BLaER1 (cell line): ENCODE results near the gene DNMT3B.

Experiments
- H3K27ac ChIP-seq: shearing (Covaris generic); formaldehyde crosslinking; 2 replicates; pipeline ENCODE4 v1.8.1; 2022
- H3K27me3 ChIP-seq: shearing (Covaris generic); formaldehyde crosslinking; 2 replicates; pipeline ENCODE4 v1.8.1; 2022
- H3K36me3 ChIP-seq: shearing (Covaris generic); formaldehyde crosslinking; 2 replicates; pipeline ENCODE4 v1.8.1; 2022
- H3K4me1 ChIP-seq: shearing (Covaris generic); formaldehyde crosslinking; 2 replicates; pipeline ENCODE4 v1.8.1; 2022
- H3K4me2 ChIP-seq: shearing (Covaris generic); formaldehyde crosslinking; 2 replicates; pipeline ENCODE4 v1.8.1; 2022
- H3K4me3 ChIP-seq: shearing (Covaris generic); formaldehyde crosslinking; 2 replicates; pipeline ENCODE4 v1.8.1; 2022
- H3K9ac ChIP-seq: shearing (Covaris generic); formaldehyde crosslinking; 2 replicates; pipeline ENCODE4 v1.8.1; 2022
- H3K9me3 ChIP-seq: shearing (Covaris generic); formaldehyde crosslinking; 2 replicates; pipeline ENCODE4 v1.8.1; 2022
- H4K20me1 ChIP-seq: shearing (Covaris generic); formaldehyde crosslinking; 2 replicates; pipeline ENCODE4 v1.8.1; 2022
- Cebpa-rat ChIP-seq: shearing (Covaris generic); IDR thresholded peaks from 2 replicates; pipeline ENCODE4 v1.8.1; 2022

Gene DNMT3B

GRCh38 chr20:32777177-32777956 lies 15.2 kb downstream of the DNMT3B start:
- H3K4me1 ChIP-seq, result peaks cover 71% of the 10 kb centered on the region
- H3K27me3 ChIP-seq, result no peaks in the 10 kb centered on the region

DNA sequence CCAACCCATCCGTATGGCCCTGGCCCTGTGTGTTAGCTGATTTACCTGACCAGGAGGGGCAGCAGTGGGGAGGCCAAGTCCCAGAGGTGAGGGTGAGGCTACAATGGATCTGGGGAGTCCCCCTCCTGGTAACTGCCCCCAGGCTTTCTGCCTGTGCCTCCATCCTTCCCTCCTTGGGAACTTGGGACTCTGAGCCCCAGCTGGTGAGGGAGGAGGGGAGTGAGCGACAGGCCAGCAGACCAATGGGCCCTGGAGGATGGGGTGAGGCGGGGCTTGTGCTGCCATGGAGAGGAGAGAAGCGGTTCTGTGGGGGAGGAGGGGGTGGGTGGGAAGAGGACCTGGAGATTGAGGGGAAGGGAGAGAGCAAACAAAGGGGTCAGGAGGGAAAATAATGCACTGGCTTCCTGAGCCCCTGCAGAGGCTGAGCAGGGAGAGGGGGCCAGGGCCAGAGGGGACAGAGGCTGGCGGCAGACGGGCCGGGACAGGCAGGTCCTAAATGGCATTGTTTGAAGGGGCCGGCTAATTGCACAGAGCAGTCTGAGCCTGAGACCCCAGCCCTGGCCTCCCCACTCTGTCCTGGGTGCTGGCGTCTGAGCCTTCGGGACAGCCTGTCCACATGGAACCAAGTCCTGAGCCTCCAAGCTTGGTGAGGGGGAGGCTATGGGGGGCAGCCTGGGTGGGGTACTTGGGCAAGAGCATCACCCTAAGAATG lies 17.5 kb downstream of the DNMT3B start:
- H3K4me3 ChIP-seq, result no peak overlapping the region
- no peaks in the 10 kb centered on the region for H3K27me3 ChIP-seq
- no peaks in the 10 kb centered on the region for H4K20me1 ChIP-seq
- peaks cover 4% of the 10 kb centered on the region; the same call in 1 of the 2 replicates for H3K36me3 ChIP-seq
- H3K4me1 ChIP-seq, result peaks cover 73% of the 10 kb centered on the region
- no peak overlapping the region for H3K9ac ChIP-seq
- no peak overlapping the region for H3K27ac ChIP-seq
- no peaks in the 10 kb centered on the region for H3K9me3 ChIP-seq
- TF ChIP-seq Cebpa-rat, result no peak
- H3K4me2 ChIP-seq, result peak overlapping the region; percentile 70

More at GRCh38 chr20:32777177-32777956, 15.2 kb downstream of the DNMT3B start:
- Histone ChIP-seq H3K9me3 (no peaks in the 10 kb centered on the region), H3K9ac (no peak overlapping the region), H3K4me3 (no peak overlapping the region), H3K27ac (peak overlapping the region; percentile 43; the same call in 1 of the 2 replicates), H4K20me1 (no peaks in the 10 kb centered on the region), H3K36me3 (no peaks in the 10 kb centered on the region), H3K4me2 (peak overlapping the region; percentile 38)
- no peak for TF ChIP-seq Cebpa-rat

DNA sequence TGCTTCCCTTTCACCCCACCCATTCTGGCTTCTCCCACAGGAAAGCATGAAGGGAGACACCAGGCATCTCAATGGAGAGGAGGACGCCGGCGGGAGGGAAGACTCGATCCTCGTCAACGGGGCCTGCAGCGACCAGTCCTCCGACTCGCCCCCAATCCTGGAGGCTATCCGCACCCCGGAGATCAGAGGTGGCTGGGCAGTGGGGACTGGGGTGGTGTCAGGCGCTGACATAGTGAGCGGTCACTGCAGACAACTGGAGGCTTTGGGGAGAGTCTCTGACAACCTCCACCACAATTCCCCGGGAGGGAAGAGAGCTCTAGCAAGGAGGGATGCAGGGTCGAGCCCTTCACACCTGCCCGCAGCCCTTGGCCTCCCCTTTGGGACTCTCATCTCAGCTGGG lies 18.1 kb downstream of the DNMT3B start:
- H3K36me3 ChIP-seq, result peaks cover 10% of the 10 kb centered on the region; the same call in 1 of the 2 replicates
- H3K4me2 ChIP-seq, result peak overlapping the region; percentile 70
- H3K4me1 ChIP-seq, result peaks cover 73% of the 10 kb centered on the region
- H3K9ac ChIP-seq, result 0 out of 2 replicates have a peak overlapping the region, but pooled peaks have one; percentile 6
- H4K20me1 ChIP-seq, result no peaks in the 10 kb centered on the region
- peak overlapping the region; percentile 44; the same call in 1 of the 2 replicates for H3K27ac ChIP-seq
- no peaks in the 10 kb centered on the region for H3K27me3 ChIP-seq
- H3K9me3 ChIP-seq, result no peaks in the 10 kb centered on the region
- no peak for TF ChIP-seq Cebpa-rat
- no peak overlapping the region for H3K4me3 ChIP-seq

- no peaks in the 10 kb centered on the region for H3K9me3 ChIP-seq
- H3K27ac ChIP-seq, result peak overlapping the region; percentile 44
- no peak for TF ChIP-seq Cebpa-rat
- no peaks in the 10 kb centered on the region for H3K27me3 ChIP-seq
- no peak overlapping the region for H3K4me3 ChIP-seq
- H3K4me2 ChIP-seq, result peak overlapping the region; percentile 70
- H4K20me1 ChIP-seq, result no peaks in the 10 kb centered on the region
- H3K36me3 ChIP-seq, result peaks cover 17% of the 10 kb centered on the region; the same call in 1 of the 2 replicates
- peaks cover 67% of the 10 kb centered on the region for H3K4me1 ChIP-seq
- peak overlapping the region; percentile 17; the same call in 1 of the 2 replicates for H3K9ac ChIP-seq
These were observed 18.8 kb downstream of the DNMT3B start for GRCh38 chr20:32780749-32781655.

DNA sequence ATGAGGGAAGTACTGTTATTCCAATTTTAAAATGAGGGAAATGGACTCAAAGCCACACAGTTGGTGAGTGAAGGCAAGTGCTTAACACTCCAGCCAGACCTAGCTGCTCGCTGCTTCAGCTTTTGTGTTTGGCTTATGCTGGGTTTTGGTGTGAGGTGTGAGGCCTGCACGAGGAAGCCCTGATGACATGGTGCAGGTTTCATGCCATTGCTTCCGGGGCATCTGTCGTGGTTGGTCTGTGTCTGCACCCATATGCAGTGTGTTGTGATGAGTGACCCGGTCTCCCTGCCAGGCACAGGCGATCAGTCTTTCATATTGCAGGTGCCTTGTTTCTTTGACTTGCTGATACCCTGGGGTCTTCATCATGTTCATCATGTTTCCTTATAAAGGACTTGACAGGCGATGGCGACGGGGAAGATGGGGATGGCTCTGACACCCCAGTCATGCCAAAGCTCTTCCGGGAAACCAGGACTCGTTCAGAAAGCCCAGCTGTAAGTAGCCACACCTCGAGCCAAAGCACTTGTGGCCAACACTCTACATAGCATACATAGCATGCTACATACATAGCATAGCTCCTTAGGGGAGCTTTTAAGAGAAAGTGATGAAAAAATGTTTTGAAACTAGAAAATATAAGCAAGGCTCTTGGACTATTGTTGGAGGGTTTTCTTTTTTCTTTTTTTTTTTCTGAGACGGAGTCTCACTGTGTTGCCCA lies 22.3 kb downstream of the DNMT3B start:
- Histone ChIP-seq H3K9me3 (no peaks in the 10 kb centered on the region), H3K4me3 (no peak overlapping the region), H3K36me3 (peaks cover 33% of the 10 kb centered on the region; the same call in 1 of the 2 replicates), H3K9ac (no peak overlapping the region), H4K20me1 (no peaks in the 10 kb centered on the region), H3K4me1 (peaks cover 50% of the 10 kb centered on the region), H3K27ac (no peak overlapping the region), H3K4me2 (no peak overlapping the region), H3K27me3 (no peaks in the 10 kb centered on the region)
- no peak for TF ChIP-seq Cebpa-rat

DNA sequence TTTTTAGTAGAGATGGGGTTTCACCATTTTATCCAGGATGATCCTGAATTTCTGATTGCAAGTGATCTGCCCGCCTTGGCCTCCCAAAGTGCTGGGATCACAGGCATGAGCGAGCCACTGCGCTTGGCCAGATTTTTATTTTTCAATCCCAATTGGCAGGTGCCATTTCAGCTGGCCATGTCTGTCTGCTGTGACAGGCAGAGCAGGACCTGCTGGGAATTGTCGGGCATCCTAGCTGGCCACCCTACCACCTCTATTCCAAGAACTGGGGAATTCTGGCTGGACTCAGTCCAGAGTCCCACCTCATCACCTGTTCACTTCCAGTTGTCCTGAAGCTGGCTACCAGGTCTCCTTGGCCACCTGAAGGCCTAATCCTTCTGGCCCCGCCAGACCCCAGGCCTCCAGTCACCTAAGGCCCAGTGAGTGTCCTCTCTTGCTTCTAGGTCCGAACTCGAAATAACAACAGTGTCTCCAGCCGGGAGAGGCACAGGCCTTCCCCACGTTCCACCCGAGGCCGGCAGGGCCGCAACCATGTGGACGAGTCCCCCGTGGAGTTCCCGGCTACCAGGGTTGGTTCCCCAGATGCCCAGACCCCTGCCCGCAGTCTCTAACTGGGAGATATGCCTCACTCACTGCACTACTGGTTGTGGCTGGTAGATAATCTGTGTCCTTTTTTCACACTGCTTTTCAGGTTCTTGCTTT lies 24.0 kb downstream of the DNMT3B start:
- Histone ChIP-seq H3K9ac (no peak overlapping the region), H3K4me1 (peaks cover 50% of the 10 kb centered on the region), H3K27me3 (no peaks in the 10 kb centered on the region), H3K4me2 (no peak overlapping the region), H3K4me3 (no peak overlapping the region), H3K27ac (no peak overlapping the region), H4K20me1 (no peaks in the 10 kb centered on the region), H3K9me3 (no peaks in the 10 kb centered on the region), H3K36me3 (peaks cover 33% of the 10 kb centered on the region; the same call in 1 of the 2 replicates)
- TF ChIP-seq Cebpa-rat, result no peak

DNA sequence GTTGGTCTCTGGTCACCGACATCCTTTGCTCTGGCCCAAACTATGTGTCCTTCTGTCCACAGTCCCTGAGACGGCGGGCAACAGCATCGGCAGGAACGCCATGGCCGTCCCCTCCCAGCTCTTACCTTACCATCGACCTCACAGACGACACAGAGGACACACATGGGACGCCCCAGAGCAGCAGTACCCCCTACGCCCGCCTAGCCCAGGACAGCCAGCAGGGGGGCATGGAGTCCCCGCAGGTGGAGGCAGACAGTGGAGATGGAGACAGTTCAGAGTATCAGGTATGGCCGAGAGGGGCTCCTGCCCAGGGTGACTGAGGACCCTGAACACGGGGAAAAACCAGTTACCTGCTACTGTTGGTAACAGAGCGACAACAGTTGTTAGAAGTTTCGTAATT lies 25.0 kb downstream of the DNMT3B start:
- no peaks in the 10 kb centered on the region for H3K27me3 ChIP-seq
- H3K9me3 ChIP-seq, result no peaks in the 10 kb centered on the region
- H3K27ac ChIP-seq, result no peak overlapping the region
- H3K36me3 ChIP-seq, result peaks cover 33% of the 10 kb centered on the region; the same call in 1 of the 2 replicates
- no peak overlapping the region for H3K9ac ChIP-seq
- no peak overlapping the region for H3K4me2 ChIP-seq
- no peak overlapping the region for H3K4me3 ChIP-seq
- TF ChIP-seq Cebpa-rat, result no peak
- H3K4me1 ChIP-seq, result peaks cover 50% of the 10 kb centered on the region
- H4K20me1 ChIP-seq, result no peaks in the 10 kb centered on the region

- Histone ChIP-seq H3K4me3 (no peak overlapping the region), H3K36me3 (peaks cover 25% of the 10 kb centered on the region; the same call in 1 of the 2 replicates)
These were observed 27.9 kb downstream of the DNMT3B start for GRCh38 chr20:32789896-32790750.

More at GRCh38 chr20:32789896-32790750, 27.9 kb downstream of the DNMT3B start:
- Histone ChIP-seq H3K9me3 (no peaks in the 10 kb centered on the region), H3K27me3 (no peaks in the 10 kb centered on the region), H4K20me1 (no peaks in the 10 kb centered on the region), H3K4me2 (peak overlapping the region; percentile 94), H3K9ac (no peak overlapping the region), H3K4me1 (peaks cover 74% of the 10 kb centered on the region), H3K27ac (no peak overlapping the region)
- TF ChIP-seq Cebpa-rat, result no peak
